ENCODE results near the gene SLC2A5.

- TF ChIP-seq, protein P1, sequence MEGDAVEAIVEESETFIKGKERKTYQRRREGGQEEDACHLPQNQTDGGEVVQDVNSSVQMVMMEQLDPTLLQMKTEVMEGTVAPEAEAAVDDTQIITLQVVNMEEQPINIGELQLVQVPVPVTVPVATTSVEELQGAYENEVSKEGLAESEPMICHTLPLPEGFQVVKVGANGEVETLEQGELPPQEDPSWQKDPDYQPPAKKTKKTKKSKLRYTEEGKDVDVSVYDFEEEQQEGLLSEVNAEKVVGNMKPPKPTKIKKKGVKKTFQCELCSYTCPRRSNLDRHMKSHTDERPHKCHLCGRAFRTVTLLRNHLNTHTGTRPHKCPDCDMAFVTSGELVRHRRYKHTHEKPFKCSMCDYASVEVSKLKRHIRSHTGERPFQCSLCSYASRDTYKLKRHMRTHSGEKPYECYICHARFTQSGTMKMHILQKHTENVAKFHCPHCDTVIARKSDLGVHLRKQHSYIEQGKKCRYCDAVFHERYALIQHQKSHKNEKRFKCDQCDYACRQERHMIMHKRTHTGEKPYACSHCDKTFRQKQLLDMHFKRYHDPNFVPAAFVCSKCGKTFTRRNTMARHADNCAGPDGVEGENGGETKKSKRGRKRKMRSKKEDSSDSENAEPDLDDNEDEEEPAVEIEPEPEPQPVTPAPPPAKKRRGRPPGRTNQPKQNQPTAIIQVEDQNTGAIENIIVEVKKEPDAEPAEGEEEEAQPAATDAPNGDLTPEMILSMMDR (IDR thresholded peaks at IDR 0.05) = no peak
- no peak for TF ChIP-seq EP300 (IDR thresholded peaks at IDR 0.05)
- no peak for TF ChIP-seq POLR2AphosphoS5 (IDR thresholded peaks at IDR 0.05)
- no peak for TF ChIP-seq POLR2A (IDR thresholded peaks at IDR 0.05)
These were observed 38.7 kb upstream of the SLC2A5 start for GRCh38 chr1:9108056-9108665.
